VCaP (cell line): Measurements from ENCODE around the gene PHLDB2.

Experiments
- H3K27ac ChIP-seq: fragments of 450-650 bp; 2 replicates; pipeline ENCODE4 v1.5.1; 2017
- TF ChIP-seq, protein P1 (sequence below): fragments of 450-650 bp; conservative IDR thresholded peaks from 2 replicates; pipeline ENCODE4 v1.5.1; 2017; ENCODE audit warnings: mild to moderate bottlenecking, moderate library complexity

Gene PHLDB2

DNA sequence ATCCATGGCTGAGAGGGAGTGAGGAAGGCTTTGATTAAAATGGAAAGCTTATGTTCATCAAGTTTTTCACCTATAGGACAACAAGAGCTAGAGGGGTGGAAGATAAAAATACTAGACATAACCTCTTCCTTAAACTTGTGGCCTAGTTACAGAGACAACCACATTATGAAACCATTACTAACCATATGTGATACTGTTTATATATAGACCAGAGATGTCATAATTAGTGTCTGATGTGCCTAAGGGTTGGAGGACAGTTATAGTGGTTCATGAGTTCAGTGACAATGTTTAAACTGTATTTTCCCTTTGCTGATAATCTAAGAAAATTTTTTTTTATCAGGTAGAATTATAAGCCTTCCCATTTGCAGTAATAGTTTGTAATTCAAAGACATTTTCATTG, 23.7 kb downstream of the PHLDB2 start:
- TF ChIP-seq, protein P1, sequence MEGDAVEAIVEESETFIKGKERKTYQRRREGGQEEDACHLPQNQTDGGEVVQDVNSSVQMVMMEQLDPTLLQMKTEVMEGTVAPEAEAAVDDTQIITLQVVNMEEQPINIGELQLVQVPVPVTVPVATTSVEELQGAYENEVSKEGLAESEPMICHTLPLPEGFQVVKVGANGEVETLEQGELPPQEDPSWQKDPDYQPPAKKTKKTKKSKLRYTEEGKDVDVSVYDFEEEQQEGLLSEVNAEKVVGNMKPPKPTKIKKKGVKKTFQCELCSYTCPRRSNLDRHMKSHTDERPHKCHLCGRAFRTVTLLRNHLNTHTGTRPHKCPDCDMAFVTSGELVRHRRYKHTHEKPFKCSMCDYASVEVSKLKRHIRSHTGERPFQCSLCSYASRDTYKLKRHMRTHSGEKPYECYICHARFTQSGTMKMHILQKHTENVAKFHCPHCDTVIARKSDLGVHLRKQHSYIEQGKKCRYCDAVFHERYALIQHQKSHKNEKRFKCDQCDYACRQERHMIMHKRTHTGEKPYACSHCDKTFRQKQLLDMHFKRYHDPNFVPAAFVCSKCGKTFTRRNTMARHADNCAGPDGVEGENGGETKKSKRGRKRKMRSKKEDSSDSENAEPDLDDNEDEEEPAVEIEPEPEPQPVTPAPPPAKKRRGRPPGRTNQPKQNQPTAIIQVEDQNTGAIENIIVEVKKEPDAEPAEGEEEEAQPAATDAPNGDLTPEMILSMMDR: no peak
- H3K27ac ChIP-seq: no peak overlapping the region

DNA sequence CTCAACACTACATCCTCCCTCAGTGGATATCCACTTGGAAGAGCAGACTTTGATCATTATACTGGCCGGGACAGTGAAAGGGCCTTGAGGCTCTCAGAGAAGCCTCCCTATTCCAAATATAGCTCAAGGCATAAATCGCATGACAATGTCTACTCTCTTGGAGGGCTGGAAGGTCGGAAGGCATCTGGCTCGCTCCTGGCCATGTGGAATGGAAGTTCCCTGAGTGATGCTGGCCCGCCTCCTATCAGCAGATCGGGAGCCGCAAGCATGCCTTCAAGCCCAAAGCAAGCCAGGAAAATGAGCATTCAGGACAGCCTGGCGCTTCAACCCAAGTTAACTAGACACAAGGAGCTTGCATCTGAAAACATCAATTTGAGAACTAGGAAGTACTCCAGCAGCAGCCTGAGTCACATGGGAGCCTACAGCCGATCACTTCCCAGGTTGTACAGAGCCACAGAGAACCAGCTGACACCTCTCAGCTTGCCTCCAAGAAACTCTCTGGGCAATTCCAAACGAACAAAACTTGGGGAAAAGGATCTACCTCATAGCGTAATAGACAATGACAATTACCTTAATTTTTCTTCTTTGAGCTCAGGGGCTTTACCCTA, 25.4 kb downstream of the PHLDB2 start:
- TF ChIP-seq, protein P1: no peak
- H3K27ac ChIP-seq: no peak overlapping the region

DNA sequence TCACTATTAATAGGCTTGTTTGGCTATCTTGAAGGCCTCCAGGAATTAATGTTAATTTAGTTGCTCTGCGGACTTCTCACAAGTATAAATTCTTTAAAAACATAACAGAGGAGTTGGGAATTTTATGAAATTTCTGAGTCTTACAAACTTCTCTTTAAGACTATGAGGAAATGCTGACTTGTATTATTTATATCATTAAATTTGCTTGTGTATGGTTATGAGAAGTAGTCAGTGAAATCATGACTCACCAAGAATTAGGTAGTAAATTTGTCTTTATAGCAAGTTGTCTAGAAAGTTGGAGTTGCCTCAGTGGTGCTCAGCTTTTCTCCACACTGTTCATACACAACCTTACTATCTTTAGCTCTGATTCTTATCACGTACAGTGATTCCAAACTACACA, 26.5 kb downstream of the PHLDB2 start:
- no peak overlapping the region for H3K27ac ChIP-seq
- TF ChIP-seq, protein P1: no peak

DNA sequence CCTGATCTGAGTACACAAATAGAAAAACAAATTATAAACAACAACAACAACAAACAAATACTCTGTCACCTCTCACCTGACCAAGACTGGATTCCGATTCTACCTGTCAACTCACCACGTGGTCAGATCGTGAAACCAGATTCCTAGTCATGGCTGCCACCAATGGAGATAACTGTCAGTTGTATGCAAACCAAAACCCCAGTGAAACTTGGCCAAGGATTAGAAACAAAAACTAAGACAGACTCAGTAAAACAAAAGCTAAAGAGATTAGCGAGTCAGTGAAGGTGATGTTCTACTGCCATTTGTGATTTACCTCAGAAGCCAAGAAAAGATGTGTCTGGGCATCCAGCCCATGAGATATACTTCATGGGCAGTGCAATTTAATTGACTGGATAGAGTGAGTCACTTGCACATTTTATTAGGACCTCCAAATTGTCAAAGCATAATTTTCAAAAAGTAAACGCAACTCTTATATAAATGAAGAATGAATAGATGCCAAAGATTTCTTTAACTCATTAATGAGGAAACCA, 31.1 kb downstream of the PHLDB2 start:
- TF ChIP-seq, protein P1: no peak
- H3K27ac ChIP-seq: peak overlapping the region; percentile 10; the same call in 1 of the 2 replicates

DNA sequence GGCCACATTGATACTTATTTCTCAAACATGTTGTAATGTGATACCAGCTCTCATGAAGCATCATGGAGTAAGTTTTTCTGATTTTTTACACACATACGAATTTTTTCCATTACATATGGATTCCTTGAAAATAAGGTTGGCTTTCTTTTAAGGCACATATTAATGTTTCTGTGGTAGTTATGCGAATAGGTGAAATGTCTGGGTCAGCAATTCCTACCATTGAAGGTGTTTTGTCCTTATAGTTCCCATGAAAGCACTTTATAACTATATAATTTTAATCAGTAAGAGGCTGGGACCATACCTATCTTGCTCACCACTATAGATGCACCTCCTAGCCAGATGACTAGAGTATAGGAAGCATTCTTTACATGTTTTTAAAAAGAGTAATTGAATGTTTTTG, 33.0 kb downstream of the PHLDB2 start:
- TF ChIP-seq, protein P1: no peak
- no peak overlapping the region for H3K27ac ChIP-seq

DNA sequence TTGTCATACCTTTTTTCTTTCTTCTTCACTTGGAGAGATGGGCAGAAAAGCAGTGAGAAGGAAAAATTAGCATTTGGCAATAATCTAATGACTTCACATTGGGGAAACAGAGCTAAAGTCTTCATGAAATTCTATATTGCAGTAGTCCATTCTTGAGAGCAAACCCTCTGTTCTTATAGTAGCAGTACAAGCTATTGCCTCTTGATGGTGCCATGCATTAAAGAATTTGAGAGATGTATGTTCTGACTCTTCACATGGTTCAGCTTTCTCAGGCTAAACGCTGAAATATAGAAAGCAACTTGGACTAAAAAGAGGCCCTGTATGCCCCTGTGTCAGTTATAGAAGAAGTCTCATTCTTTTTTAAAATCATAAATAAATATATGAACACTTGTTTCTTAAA, 36.0 kb downstream of the PHLDB2 start:
- TF ChIP-seq, protein P1: peak; percentile 60
- no peak overlapping the region for H3K27ac ChIP-seq

DNA sequence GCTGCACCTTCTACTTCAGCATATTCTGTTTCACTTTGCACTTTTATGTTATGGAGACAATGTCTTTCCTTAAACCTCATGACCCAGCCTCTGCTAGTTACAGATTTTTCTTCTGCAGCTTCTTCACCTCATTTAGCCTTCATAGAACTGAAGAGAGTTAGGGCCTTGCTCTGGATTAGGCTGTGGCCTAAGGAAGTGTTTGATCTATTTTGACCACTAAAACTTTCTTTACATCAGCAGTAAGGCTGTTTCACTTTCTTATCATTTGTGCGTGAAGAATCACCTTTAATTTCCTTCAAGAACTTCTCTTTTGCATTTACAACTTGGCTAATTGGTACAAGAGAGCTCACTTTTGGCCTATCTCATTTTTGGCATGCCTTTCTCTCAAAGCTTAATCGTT, 40.9 kb downstream of the PHLDB2 start:
- TF ChIP-seq, protein P1: no peak

More for the DNA sequence above, 40.9 kb downstream of the PHLDB2 start:
- H3K27ac ChIP-seq: no peak overlapping the region
